Activated CD4-positive, alpha-beta T cell treated with anti-CD3 and anti-CD28 coated beads, Interleukin-2, amount 50 U/mL, for 16 hours (primary cell): ENCODE results near the gene ATAD1.

ENCODE experiments used
- DNase-seq: peaks from one replicate; pipeline ENCODE4 v3.0.0-alpha.2; 2020

ATAD1 gene

GRCh38 chr10:87707254-87707653, 110.8 kb downstream of the ATAD1 start:
- DNase-seq: no peak

- DNase-seq: no peak
Measured at GRCh38 chr10:87706731-87707130, 111.3 kb downstream of the ATAD1 start.

GRCh38 chr10:87705339-87705738, 112.7 kb downstream of the ATAD1 start:
- DNase-seq: no peak

- no peak for DNase-seq
Measured at GRCh38 chr10:87703771-87704170, 114.3 kb downstream of the ATAD1 start.

- no peak for DNase-seq
Measured at GRCh38 chr10:87702973-87703294, 115.1 kb downstream of the ATAD1 start.

- DNase-seq: no peak
Measured at GRCh38 chr10:87702260-87702972, 115.6 kb downstream of the ATAD1 start.
